ENCODE data around the gene MYOM3. TPM values are rescaled to one million over a fixed set of nuclear protein-coding genes. Genes with fewer than 3 reads are reported as not detected.

MYOM3 gene
- total RNA-seq, 1 experiment from 2014 or later: 7.9 TPM

GRCh38 chr1:24157918-24158481, 46.1 kb upstream of the MYOM3 start:
- H3K27me3 ChIP-seq (ENCODE audit: insufficient read depth, low read length): no peaks in the 10 kb centered on the region
- no peaks in the 10 kb centered on the region for H3K79me2 ChIP-seq (ENCODE audit: insufficient read depth, low read length)
- no peak overlapping the region for H3K4me3 ChIP-seq (replicated peaks in 1 of 2; ENCODE audit: low read depth in 1 of 2, low read length in 2 of 2)
- no peaks in the 10 kb centered on the region for H3K9me3 ChIP-seq (ENCODE audit: control insufficient read depth in 1 of 2, insufficient read depth in 1 of 2, low read depth in 1 of 2, low read length in 2 of 2)
- no peak for DNase-seq (ENCODE audit: low read depth, low spot score)
- H3K27ac ChIP-seq (ENCODE audit: low read depth, low read length): no peak overlapping the region
- H3K36me3 ChIP-seq (ENCODE audit: control insufficient read depth in 1 of 2, insufficient read depth in 2 of 2, low read length in 2 of 2): peaks cover 0 to 4% of the 10 kb centered on the region in 2 experiments; a peak in 2 of 4 replicates
- peak; percentile 78 for ATAC-seq
- ChIA-PET CTCF (no interaction called here), RAD21 (ENCODE audit: low non-redundant PET in 1 of 2, low total read pairs in 2 of 2, uncharacterized antibody in 2 of 2, unreplicated experiment in 2 of 2) (no interaction called here), POLR2A (no interaction called here)
- H3K4me2 ChIP-seq (ENCODE audit: low read length): no peak overlapping the region
- H4K20me1 ChIP-seq (ENCODE audit: insufficient read depth): no peaks in the 10 kb centered on the region
- no peaks in the 10 kb centered on the region for H3K4me1 ChIP-seq (ENCODE audit: control insufficient read depth in 1 of 2, insufficient read depth in 2 of 2, low read length in 2 of 2)
- TF ChIP-seq CTCF (IDR thresholded peaks at IDR 0.05 in 2 of 3, conservative IDR thresholded peaks at IDR 0.05 in 1 of 3; ENCODE audit: borderline replicate concordance in 1 of 3, insufficient read depth in 1 of 3, low read depth in 2 of 3, low read length in 2 of 3) (peak in 2 of 3 experiments; percentile 36 to 48; a peak in 4 of 6 replicates), JUND (IDR thresholded peaks at IDR 0.05) (no peak), RAD21 (IDR thresholded peaks at IDR 0.05; ENCODE audit: low read depth) (no peak)
- intact Hi-C loops (cut with micrococcal nuclease): no loop called here
- no peaks in the 10 kb centered on the region for H3K9me2 ChIP-seq (ENCODE audit: insufficient read depth)
- H3K9ac ChIP-seq (ENCODE audit: low read length): no peak overlapping the region
- no TSS peak for BruUV-seq (replicated peaks)
- H2AFZ ChIP-seq (ENCODE audit: low read depth, low read length, poor library complexity, severe bottlenecking): no peak overlapping the region

- RAD21 ChIA-PET (ENCODE audit: low non-redundant PET in 1 of 2, low total read pairs in 2 of 2, uncharacterized antibody in 2 of 2, unreplicated experiment in 2 of 2): no interaction called here
- Histone ChIP-seq H4K20me1 (ENCODE audit: insufficient read depth) (no peaks in the 10 kb centered on the region), H2AFZ (ENCODE audit: low read depth, low read length, poor library complexity, severe bottlenecking) (no peak overlapping the region), H3K4me3 (replicated peaks in 1 of 2; ENCODE audit: low read depth in 1 of 2, low read length in 2 of 2) (no peak overlapping the region), H3K9me3 (ENCODE audit: control insufficient read depth in 1 of 2, insufficient read depth in 1 of 2, low read depth in 1 of 2, low read length in 2 of 2) (no peaks in the 10 kb centered on the region), H3K9me2 (ENCODE audit: insufficient read depth) (no peaks in the 10 kb centered on the region), H3K36me3 (ENCODE audit: control insufficient read depth in 1 of 2, insufficient read depth in 2 of 2, low read length in 2 of 2) (peaks cover 0 to 4% of the 10 kb centered on the region in 2 experiments; a peak in 2 of 4 replicates), H3K9ac (ENCODE audit: low read length) (no peak overlapping the region), H3K4me1 (ENCODE audit: control insufficient read depth in 1 of 2, insufficient read depth in 2 of 2, low read length in 2 of 2) (no peaks in the 10 kb centered on the region), H3K27me3 (ENCODE audit: insufficient read depth, low read length) (no peaks in the 10 kb centered on the region), H3K4me2 (ENCODE audit: low read length) (no peak overlapping the region), H3K79me2 (ENCODE audit: insufficient read depth, low read length) (no peaks in the 10 kb centered on the region), H3K27ac (ENCODE audit: low read depth, low read length) (no peak overlapping the region)
- CTCF ChIA-PET: no interaction called here
- POLR2A ChIA-PET: no interaction called here
- DNase-seq (ENCODE audit: low read depth, low spot score) (no peak), ATAC-seq (no peak)
- intact Hi-C loops (cut with micrococcal nuclease): no loop called here
- BruUV-seq (replicated peaks): no TSS peak
- no peak for TF ChIP-seq EGR1 (IDR thresholded peaks at IDR 0.05; ENCODE audit: low read depth)
- TF ChIP-seq ZNF274 (IDR thresholded peaks at IDR 0.05; ENCODE audit: low read depth, low read length): no peak
- no peak for TF ChIP-seq REST (IDR thresholded peaks at IDR 0.05; ENCODE audit: low read depth)
- TF ChIP-seq YY1 (IDR thresholded peaks at IDR 0.05; ENCODE audit: extremely low read depth, insufficient replicate concordance, low read depth, low read length): no peak
- no peak for TF ChIP-seq ELF1 (IDR thresholded peaks at IDR 0.05; ENCODE audit: borderline replicate concordance, low read depth)
- TF ChIP-seq RAD21 (IDR thresholded peaks at IDR 0.05; ENCODE audit: low read depth): no peak
- TF ChIP-seq EZH2phosphoT487 (IDR thresholded peaks at IDR 0.05; ENCODE audit: borderline replicate concordance): no peak
- TF ChIP-seq FOSL1 (IDR thresholded peaks at IDR 0.05; ENCODE audit: low read depth): no peak
- TF ChIP-seq ATF3 (IDR thresholded peaks at IDR 0.05): no peak
- no peak for TF ChIP-seq SRF (IDR thresholded peaks at IDR 0.05; ENCODE audit: low read depth)
Observed at GRCh38 chr1:24156542-24157260, 44.8 kb upstream of the MYOM3 start.
